GM19372 (cell line): ENCODE data around the gene FANK1.

ENCODE experiments used
- ATAC-seq: cut with Tn5 transposase; IDR thresholded peaks from one replicate; pipeline ENCODE4 v1.9.1; 2021; ENCODE audit warnings: mild to moderate bottlenecking, low read depth, moderate library complexity; ENCODE audit not compliant: unreplicated experiment

FANK1 gene

DNA sequence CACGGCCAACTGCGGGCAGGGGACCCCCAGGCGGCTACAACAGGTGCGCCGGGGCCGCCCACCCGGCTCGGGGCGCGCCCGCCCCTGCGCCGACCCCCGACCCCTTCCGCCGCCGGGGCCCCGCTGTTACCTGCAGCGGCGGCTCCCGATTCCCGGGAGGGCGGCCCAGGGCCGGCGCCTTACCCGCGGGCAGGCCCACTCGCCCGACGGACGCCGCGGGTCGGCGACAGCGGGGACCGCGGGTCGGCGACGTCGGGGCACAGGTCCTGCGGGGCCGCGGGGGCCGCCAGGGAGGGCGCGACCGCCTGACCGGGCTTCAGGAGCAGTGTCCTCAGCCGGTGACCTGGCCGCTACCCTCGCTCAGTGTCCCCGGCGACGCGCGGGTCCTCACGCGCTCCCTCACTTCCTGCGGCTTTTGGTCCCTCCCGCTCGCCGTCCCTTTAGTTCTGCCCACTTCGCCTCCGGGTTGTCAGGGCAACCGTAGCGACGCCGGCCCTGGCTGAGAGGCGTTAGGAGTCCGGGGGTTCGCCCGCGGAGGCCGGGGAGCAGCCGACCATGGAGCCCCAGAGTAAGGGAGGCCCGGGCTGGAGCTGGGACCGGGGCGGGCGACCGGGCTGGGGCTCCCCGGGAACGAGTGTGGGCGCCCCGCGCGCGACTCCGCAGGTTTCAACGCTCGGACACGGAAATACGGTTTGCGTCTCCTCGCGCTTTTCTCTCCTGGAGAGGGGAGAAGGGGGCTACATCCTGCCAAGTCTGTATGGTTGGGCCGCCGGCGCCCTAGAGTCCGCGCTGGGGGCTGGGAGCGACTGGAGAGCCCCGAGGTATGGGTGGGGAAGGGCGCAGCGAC lies at the start of gene FANK1:
Gene FANK1, plus strand, starts transcription at position 477 of the 847 bp plus-strand sequence. Its CDS starts 79 bp downstream, at position 556.
- peak; percentile 83 for ATAC-seq

- no peak for ATAC-seq
Measured at GRCh38 chr10:125846894-125847293, 49.5 kb upstream of the FANK1 start.

GRCh38 chr10:125848371-125848770 lies 48.0 kb upstream of the FANK1 start:
- ATAC-seq: no peak

GRCh38 chr10:125848857-125849256 lies 47.5 kb upstream of the FANK1 start:
- no peak for ATAC-seq

DNA sequence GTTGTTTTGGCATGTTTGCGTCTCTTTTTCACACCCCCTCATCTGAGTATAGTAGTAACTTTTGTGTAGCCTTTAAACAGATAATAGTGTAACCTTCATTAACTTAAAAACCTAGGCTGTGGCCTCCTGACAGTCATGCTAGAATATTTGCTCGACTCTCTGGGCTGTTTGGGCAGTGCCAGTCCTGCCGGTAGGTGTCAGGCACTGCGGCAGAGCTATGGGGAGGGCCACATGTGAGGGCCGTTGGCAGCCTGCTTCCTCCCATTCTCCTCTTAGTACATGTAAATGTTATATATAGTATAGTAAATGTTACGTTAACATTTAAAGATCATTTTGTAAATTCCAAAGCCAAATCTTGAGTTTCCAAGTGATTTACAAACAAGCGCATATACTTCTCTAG lies 46.9 kb upstream of the FANK1 start:
- ATAC-seq: no peak

GRCh38 chr10:125850766-125851731 lies 45.3 kb upstream of the FANK1 start:
- ATAC-seq: no peak

DNA sequence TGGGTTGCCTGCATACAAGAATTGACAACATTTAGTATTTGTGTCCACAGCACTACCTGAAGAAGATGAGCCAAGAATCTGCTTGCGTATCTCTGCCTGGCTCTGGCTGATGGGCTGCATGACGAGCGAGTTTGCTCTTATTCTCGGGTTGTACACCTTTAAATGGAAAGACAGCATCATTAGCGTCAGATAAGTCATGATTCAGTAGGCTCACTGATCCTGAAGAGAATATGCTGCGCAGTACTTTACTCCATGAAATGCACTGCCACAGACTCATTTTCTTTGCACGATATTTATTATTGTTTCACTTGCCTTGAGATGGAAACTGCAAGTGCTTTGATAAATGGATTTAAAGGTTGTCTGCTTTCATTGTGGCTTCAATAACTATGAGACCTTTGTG lies 43.9 kb upstream of the FANK1 start:
- ATAC-seq: no peak

- ATAC-seq: no peak
Measured at GRCh38 chr10:125857185-125857760, 39.1 kb upstream of the FANK1 start.

- no peak for ATAC-seq
Measured at GRCh38 chr10:125859128-125859817, 37.1 kb upstream of the FANK1 start.

DNA sequence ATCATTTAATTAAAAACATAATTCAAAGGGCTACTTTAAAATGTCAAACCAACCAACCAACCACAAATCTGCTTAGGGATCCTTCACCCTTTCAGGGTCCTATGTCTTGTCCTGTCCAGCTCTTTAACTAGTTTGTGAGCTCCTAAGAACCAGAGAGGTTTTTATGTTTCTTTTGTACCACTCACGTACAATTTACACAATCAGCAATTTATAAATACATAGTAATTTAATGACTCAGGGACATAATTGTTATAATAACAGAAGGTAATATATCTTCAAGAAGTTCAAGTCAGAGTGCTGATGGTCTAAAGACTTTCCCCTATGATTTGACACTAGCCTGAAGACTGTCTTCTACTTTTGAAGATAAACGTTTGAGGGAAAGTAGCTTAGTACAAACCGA lies 31.2 kb upstream of the FANK1 start:
- no peak for ATAC-seq

DNA sequence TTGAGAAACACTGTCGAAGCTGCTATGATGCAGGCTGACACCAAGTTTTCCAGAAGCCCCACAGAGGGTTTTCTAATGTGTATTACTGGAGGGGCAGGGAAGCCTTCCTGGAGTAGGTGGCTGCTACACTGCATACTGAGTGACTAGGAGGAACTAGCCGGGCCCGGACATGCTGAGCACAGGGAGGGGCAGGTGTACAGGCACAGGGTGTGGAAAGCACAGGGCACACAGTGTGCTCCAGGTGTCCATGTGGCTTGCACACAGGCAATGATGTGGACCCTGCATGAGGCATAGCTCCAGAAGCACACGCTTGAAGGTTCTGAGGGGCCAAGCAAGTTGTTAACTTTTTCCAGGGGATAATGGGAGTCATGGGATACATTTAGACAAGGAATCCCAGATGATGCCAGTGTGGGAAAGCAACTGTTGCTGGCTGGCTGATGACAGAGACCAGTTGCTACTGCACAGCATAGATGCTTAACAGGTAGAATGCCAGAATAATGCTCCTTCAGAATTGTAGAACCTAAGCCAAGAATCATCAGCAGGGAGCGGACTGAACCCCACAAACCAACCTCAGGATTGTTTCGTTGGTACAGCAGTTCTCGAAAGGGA lies 29.8 kb upstream of the FANK1 start:
- no peak for ATAC-seq

- peak; percentile 57 for ATAC-seq
Measured at GRCh38 chr10:125868372-125868975, 27.9 kb upstream of the FANK1 start.

DNA sequence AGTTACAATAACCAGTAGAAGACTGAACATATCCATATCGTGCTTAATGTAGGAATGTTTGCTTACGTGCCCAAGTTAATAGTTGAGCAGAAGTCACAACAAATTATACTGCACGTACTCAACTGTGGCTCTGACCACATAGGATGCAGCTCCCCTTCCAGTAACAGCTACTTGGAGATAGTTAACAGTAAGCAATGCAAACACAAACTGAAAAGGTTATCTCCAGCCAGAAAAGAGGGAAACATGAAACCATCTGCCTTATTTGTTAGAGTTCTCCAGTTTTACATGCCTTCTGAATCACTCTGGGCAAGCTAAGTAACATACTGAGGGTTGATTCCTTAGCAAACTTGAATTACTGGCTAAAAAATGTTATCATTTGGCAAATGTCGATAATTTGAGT lies 25.0 kb upstream of the FANK1 start:
- no peak for ATAC-seq

GRCh38 chr10:125878957-125879835 lies 17.2 kb upstream of the FANK1 start:
- no peak for ATAC-seq

- ATAC-seq: no peak
Measured at GRCh38 chr10:125880719-125881118, 15.6 kb upstream of the FANK1 start.

- ATAC-seq: no peak
Measured at GRCh38 chr10:125881192-125881591, 15.2 kb upstream of the FANK1 start, which contains the start of gene DHX32. TSS of gene DHX32 (minus strand) at chr10:125881292. CDS start at chr10:125880824, 468 bp downstream.

DNA sequence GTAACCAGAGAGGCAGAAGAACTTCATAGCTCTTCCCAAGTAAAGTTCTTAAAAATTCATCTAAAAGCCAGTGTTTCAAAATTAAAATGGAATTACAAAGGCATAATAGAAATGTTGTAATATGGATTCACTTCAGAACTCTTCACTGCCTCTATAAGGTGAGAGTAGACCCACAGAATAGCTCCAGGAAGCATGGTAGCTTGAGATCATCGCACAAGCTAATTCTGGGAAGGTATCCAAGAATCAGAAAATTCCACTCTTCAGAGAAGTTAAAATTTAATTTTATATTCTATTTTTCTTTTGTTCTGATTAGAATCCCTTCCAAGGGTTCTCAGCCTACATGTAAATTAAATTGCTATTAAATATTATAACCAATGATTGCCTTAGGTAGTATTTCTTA lies 13.8 kb upstream of the FANK1 start:
- ATAC-seq: no peak

DNA sequence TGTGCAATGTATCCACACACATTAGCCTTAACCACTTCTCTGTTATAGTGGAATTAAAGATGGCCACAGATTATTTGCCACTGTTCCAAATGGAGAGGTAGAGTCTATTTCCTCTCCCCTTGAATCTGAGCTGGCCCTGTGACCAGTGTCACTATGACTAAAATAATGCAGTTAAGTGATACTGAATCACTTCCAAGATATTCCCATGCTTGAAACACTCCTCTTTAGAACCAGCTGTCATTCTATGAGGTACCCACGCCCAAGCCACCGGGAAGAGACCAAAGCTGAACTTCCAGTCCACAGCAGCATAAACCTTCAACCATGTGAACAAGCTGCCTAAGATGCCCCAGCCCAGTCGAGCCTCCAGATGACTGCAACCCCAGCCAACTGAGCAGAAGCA lies 13.2 kb upstream of the FANK1 start:
- no peak for ATAC-seq
